Kidney (tissue), 14 donors: ENCODE measurements around the gene PALB2. TPM values are rescaled to one million over a fixed set of nuclear protein-coding genes. Genes with fewer than 3 reads are reported as not detected.
"Not testable (repeated sequence)": the region's sequence is repeated elsewhere in the genome, so short reads cannot be mapped to it uniquely, and the experiment has no call there.

ENCODE experiments used
- DNase-seq, 5 donors: peaks; one replicate each; pipeline ENCODE4 v3.0.0-alpha.2; 2013 to 2020
- FAIRE-seq: peaks from 2 replicates; lab custom pipeline; 2012; peaks lifted over from hg19 to GRCh38; lab: Jason Lieb, UNC
- H3K27ac ChIP-seq, 2 donors: one replicate each; pipeline ENCODE4 v1.7.0; 2013; ENCODE audit warnings: low read depth in 2 of 2, low read length in 2 of 2, inconsistent platforms in 1 of 2
- H3K27me3 ChIP-seq: one replicate; pipeline ENCODE4 v1.7.1; 2013; ENCODE audit warnings: low read length, inconsistent platforms; ENCODE audit not compliant: control insufficient read depth, insufficient read depth
- H3K36me3 ChIP-seq, 3 donors: one replicate each; pipeline versions ENCODE4 v1.7.0 to v1.7.1; 2013; ENCODE audit warnings: low read length in 3 of 3, control low read depth in 1 of 3, inconsistent platforms in 1 of 3; ENCODE audit not compliant: insufficient read depth in 3 of 3, control insufficient read depth in 2 of 3
- H3K4me1 ChIP-seq, 3 donors: one replicate each; pipeline versions ENCODE4 v1.7.0 to v1.7.1; 2013; ENCODE audit warnings: low read length in 3 of 3, inconsistent platforms in 1 of 3, low read depth in 1 of 3; ENCODE audit not compliant: control insufficient read depth in 2 of 3, insufficient read depth in 2 of 3
- H3K4me3 ChIP-seq, 3 donors: one replicate each; pipeline versions ENCODE4 v1.7.0 to v1.8.1; 2013; ENCODE audit warnings: low read length in 3 of 3, control low read depth in 1 of 3, inconsistent platforms in 1 of 3
- H3K9ac ChIP-seq, 3 donors: one replicate each; pipeline versions ENCODE4 v1.7.0 to v1.7.1; 2013; ENCODE audit warnings: low read length in 3 of 3, control low read depth in 1 of 3, inconsistent platforms in 1 of 3
- H3K9me3 ChIP-seq, 3 donors: one replicate each; pipeline versions ENCODE4 v1.7.0 to v1.7.1; 2013; ENCODE audit warnings: low read length in 3 of 3, control low read depth in 1 of 3, inconsistent platforms in 1 of 3; ENCODE audit not compliant: control insufficient read depth in 2 of 3, insufficient read depth in 1 of 3
- intact Hi-C: fragments of 100-400 bp; cut with DNase I; formaldehyde crosslinking; loops from one replicate; pipeline ENCODE4 v1.11.1; 2022
- polyA plus RNA-seq: library from polyadenylated mRNA; stranded (reverse); fragments of 350-450 nt; fragmentation: Illumina TruSeq; extraction: RNeasy Lipid Tissue Mini Kit (QIAGEN cat#74804); gene quantifications from one replicate; pipeline ENCODE4 v1.2.3, GENCODE V29; 2014; ENCODE audit warnings: low read depth, low replicate concordance; ENCODE audit not compliant: insufficient read depth
- total RNA-seq: library from RNA; stranded (reverse); fragmentation: NEBNext Ultra II Directional; extraction: Animal tissue kit (Norgen Biotek cat#: 25700); gene quantifications from one replicate; pipeline ENCODE4 v1.2.1, GENCODE V29; 2021
- TF ChIP-seq, protein P1 (sequence below): IDR thresholded peaks from 3 replicates; pipeline ENCODE4 v1.5.1; 2012; ENCODE audit warnings: mild to moderate bottlenecking, moderate library complexity, borderline replicate concordance; ENCODE audit not compliant: insufficient read depth; ENCODE audit errors: extremely low read depth
- donor health status: control.
- donor health status: control.
- donor health status: control.
- donor health status: control.
- donor health status: control.
- donor health status: DM: yes; HTN: yes; CAD: no.
- donor health status: Normal renal cell carcinoma (clear cell type).

The PALB2 gene
- total and polyA plus RNA-seq, 2 donors from 2014 or later: 5.7 to 11.7 TPM

DNA sequence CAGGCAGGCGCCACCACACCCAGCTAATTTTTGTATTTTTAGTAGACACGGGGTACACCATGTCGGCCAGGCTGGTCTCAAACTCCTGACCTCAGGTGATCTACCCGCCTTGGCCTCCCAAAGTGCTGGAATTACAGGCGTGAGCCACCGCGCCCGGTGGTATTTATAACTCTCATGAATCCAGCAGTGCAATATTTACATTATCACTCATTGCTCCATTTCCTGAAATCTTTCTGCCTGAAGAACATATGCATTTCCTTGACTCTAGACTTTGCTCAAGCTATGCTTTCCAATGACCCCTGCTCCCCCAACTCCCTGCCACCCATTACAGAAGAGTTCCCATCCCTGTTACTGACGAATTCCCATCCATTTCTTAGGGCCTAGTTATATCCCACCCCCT is 25.3 kb downstream of the PALB2 start:
- no peaks in the 10 kb centered on the region for H3K4me1 ChIP-seq
- no peaks in the 10 kb centered on the region for H3K27me3 ChIP-seq
- no peaks in the 10 kb centered on the region for H3K9me3 ChIP-seq
- no peak overlapping the region for H3K4me3 ChIP-seq
- TF ChIP-seq, protein P1, sequence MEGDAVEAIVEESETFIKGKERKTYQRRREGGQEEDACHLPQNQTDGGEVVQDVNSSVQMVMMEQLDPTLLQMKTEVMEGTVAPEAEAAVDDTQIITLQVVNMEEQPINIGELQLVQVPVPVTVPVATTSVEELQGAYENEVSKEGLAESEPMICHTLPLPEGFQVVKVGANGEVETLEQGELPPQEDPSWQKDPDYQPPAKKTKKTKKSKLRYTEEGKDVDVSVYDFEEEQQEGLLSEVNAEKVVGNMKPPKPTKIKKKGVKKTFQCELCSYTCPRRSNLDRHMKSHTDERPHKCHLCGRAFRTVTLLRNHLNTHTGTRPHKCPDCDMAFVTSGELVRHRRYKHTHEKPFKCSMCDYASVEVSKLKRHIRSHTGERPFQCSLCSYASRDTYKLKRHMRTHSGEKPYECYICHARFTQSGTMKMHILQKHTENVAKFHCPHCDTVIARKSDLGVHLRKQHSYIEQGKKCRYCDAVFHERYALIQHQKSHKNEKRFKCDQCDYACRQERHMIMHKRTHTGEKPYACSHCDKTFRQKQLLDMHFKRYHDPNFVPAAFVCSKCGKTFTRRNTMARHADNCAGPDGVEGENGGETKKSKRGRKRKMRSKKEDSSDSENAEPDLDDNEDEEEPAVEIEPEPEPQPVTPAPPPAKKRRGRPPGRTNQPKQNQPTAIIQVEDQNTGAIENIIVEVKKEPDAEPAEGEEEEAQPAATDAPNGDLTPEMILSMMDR: no peak
- intact Hi-C loops: no loop called here
- H3K36me3 ChIP-seq: peaks cover 0 to 12% (median 11%) of the 10 kb centered on the region in 3 donors
- H3K27ac ChIP-seq: no peak overlapping the region
- DNase-seq: no peak
- no peak overlapping the region for H3K9ac ChIP-seq
- no peak for FAIRE-seq

- no peaks in the 10 kb centered on the region for H3K27me3 ChIP-seq
- intact Hi-C loops: no loop called here
- peaks cover 3 to 12% (median 4%) of the 10 kb centered on the region in 3 donors for H3K36me3 ChIP-seq
- no peak overlapping the region for H3K27ac ChIP-seq
- H3K9me3 ChIP-seq: no peaks in the 10 kb centered on the region
- DNase-seq (no peak), FAIRE-seq (no peak)
- no peaks in the 10 kb centered on the region for H3K4me1 ChIP-seq
- H3K4me3 ChIP-seq: no peak overlapping the region
- TF ChIP-seq, protein P1: no peak
- H3K9ac ChIP-seq: no peak overlapping the region
These were observed 29.2 kb downstream of the PALB2 start for GRCh38 chr16:23611936-23612335.

DNA sequence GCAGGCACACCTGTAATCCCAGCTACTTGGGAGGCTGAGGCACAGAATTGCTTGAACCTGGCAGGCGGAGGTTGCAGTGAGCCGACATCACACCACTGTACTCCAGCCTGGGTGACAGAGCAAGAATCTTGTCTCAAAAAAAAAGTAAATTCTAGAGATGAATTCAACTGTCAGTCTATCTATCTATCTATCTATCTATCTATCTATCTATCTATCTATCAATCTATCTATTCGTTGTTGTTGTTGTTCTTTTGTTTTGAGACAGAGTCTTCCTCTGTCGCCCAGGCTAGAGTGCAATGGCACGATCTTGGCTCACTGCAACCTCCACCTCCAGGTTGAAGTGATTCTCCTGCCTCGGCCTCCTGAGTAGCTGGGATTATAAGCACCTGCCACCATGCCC is 30.2 kb downstream of the PALB2 start:
- intact Hi-C loops, H3K27me3 ChIP-seq, H3K4me1 ChIP-seq, FAIRE-seq, DNase-seq, H3K27ac ChIP-seq, H3K9ac ChIP-seq, H3K9me3 ChIP-seq, H3K4me3 ChIP-seq: not testable (repeated sequence)
- H3K36me3 ChIP-seq: peaks cover 3 to 12% (median 4%) of the 10 kb centered on the region in 3 donors

DNA sequence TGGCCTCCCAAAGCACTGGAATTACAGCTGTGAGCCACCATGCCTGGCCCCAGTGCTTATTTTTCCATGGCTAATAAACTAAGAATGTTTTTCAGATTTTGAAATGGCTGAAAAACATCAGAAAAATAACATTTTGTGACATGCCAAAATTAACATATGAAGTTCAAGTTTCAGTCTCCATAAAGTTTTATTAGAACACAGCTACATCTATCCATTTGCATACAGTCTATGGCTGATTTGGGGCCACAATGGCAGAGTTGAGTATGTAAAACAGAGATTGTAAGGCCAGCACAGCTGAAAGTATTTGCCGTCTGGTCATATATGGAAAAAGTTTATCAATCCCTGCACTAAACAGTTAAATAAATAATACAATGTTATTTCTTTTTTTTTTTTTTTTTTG is 31.2 kb downstream of the PALB2 start:
- H3K36me3 ChIP-seq: peaks cover 3 to 9% (median 4%) of the 10 kb centered on the region in 3 donors
- no peak overlapping the region for H3K4me3 ChIP-seq
- DNase-seq: no peak
- FAIRE-seq: no peak
- intact Hi-C loops: no loop called here
- TF ChIP-seq, protein P1: no peak
- H3K9me3 ChIP-seq: no peaks in the 10 kb centered on the region
- H3K4me1 ChIP-seq: no peaks in the 10 kb centered on the region
- no peak overlapping the region for H3K9ac ChIP-seq
- H3K27ac ChIP-seq: no peak overlapping the region
- H3K27me3 ChIP-seq: no peaks in the 10 kb centered on the region
